H7 (cell line): ENCODE data around the gene AGAP1. TPM values are rescaled to one million over a fixed set of nuclear protein-coding genes. Genes with fewer than 3 reads are reported as not detected.
A peak's percentile ranks its signal among the peaks of the same experiment; 100 is the strongest.

Source experiments
- DNase-seq: peaks from one replicate; pipeline ENCODE4 v3.0.0; 2012
- H3K27me3 ChIP-seq: 2 replicates; pipeline ENCODE4 v1.6.0; 2011; ENCODE audit warnings: mild to moderate bottlenecking, low read length; ENCODE audit not compliant: control insufficient read depth, insufficient read depth
- H3K36me3 ChIP-seq: replicated peaks from 2 replicates; pipeline ENCODE4 v1.5.1; 2011; ENCODE audit warnings: low read length; ENCODE audit not compliant: control insufficient read depth, insufficient read depth
- H3K4me3 ChIP-seq: 2 replicates; pipeline ENCODE4 v1.5.1; 2011; ENCODE audit warnings: low read depth, mild to moderate bottlenecking, control low read depth, low read length, moderate library complexity; ENCODE audit not compliant: insufficient read depth
- total RNA-seq: library from RNA; depleted of rRNA; stranded (reverse); fragments of >200 nt; shearing (Covaris generic); gene quantifications from 2 replicates; pipeline ENCODE4 v1.2.3, GENCODE V29; 2014

AGAP1 gene
- total RNA-seq, 1 experiment from 2014 or later = 12.6 TPM

GRCh38 chr2:235618039-235618438 lies 124.2 kb downstream of the AGAP1 start:
- H3K4me3 ChIP-seq = no peak overlapping the region
- H3K36me3 ChIP-seq = no peaks in the 10 kb centered on the region; the same call in 1 of the 2 replicates
- no peak for DNase-seq
- no peaks in the 10 kb centered on the region for H3K27me3 ChIP-seq

GRCh38 chr2:235619544-235619943 lies 125.7 kb downstream of the AGAP1 start:
- H3K27me3 ChIP-seq = no peaks in the 10 kb centered on the region
- H3K4me3 ChIP-seq = no peak overlapping the region
- no peaks in the 10 kb centered on the region; the same call in 1 of the 2 replicates for H3K36me3 ChIP-seq
- no peak for DNase-seq

GRCh38 chr2:235621736-235622135 lies 127.9 kb downstream of the AGAP1 start:
- Histone ChIP-seq H3K4me3 (no peak overlapping the region), H3K36me3 (no peaks in the 10 kb centered on the region; the same call in 1 of the 2 replicates), H3K27me3 (no peaks in the 10 kb centered on the region)
- no peak for DNase-seq

GRCh38 chr2:235623111-235623510 lies 129.3 kb downstream of the AGAP1 start:
- H3K36me3 ChIP-seq = no peaks in the 10 kb centered on the region; the same call in 1 of the 2 replicates
- H3K4me3 ChIP-seq = no peak overlapping the region
- no peaks in the 10 kb centered on the region for H3K27me3 ChIP-seq
- DNase-seq = no peak

- no peak for DNase-seq
- no peak overlapping the region for H3K4me3 ChIP-seq
- no peaks in the 10 kb centered on the region for H3K27me3 ChIP-seq
Measured at GRCh38 chr2:235623752-235624151, 129.9 kb downstream of the AGAP1 start.

GRCh38 chr2:235626658-235627057 lies 132.8 kb downstream of the AGAP1 start:
- Histone ChIP-seq H3K36me3 (no peaks in the 10 kb centered on the region), H3K4me3 (no peak overlapping the region), H3K27me3 (no peaks in the 10 kb centered on the region)
- no peak for DNase-seq

More at GRCh38 chr2:235623752-235624151, 129.9 kb downstream of the AGAP1 start:
- no peaks in the 10 kb centered on the region; the same call in 1 of the 2 replicates for H3K36me3 ChIP-seq

- no peak overlapping the region for H3K4me3 ChIP-seq
- H3K36me3 ChIP-seq = no peaks in the 10 kb centered on the region
- no peaks in the 10 kb centered on the region for H3K27me3 ChIP-seq
- no peak for DNase-seq
Measured at GRCh38 chr2:235627682-235628081, 133.8 kb downstream of the AGAP1 start.

- no peaks in the 10 kb centered on the region for H3K27me3 ChIP-seq
- H3K4me3 ChIP-seq = no peak overlapping the region
- DNase-seq = no peak
- no peaks in the 10 kb centered on the region for H3K36me3 ChIP-seq
Measured at GRCh38 chr2:235630718-235631296, 137.0 kb downstream of the AGAP1 start.

- no peak for DNase-seq
- Histone ChIP-seq H3K36me3 (no peaks in the 10 kb centered on the region), H3K4me3 (no peak overlapping the region), H3K27me3 (no peaks in the 10 kb centered on the region)
Measured at GRCh38 chr2:235634435-235635158, 140.8 kb downstream of the AGAP1 start.

GRCh38 chr2:235636546-235636945 lies 142.7 kb downstream of the AGAP1 start:
- Histone ChIP-seq H3K36me3 (no peaks in the 10 kb centered on the region), H3K4me3 (no peak overlapping the region)
- DNase-seq = no peak

GRCh38 chr2:235637896-235638295 lies 144.1 kb downstream of the AGAP1 start:
- no peaks in the 10 kb centered on the region for H3K27me3 ChIP-seq
- DNase-seq = no peak
- H3K36me3 ChIP-seq = no peaks in the 10 kb centered on the region

More at GRCh38 chr2:235636546-235636945, 142.7 kb downstream of the AGAP1 start:
- no peaks in the 10 kb centered on the region for H3K27me3 ChIP-seq

GRCh38 chr2:235638541-235639427 lies 144.9 kb downstream of the AGAP1 start:
- no peak overlapping the region for H3K4me3 ChIP-seq
- H3K36me3 ChIP-seq = no peaks in the 10 kb centered on the region
- peak; percentile 59 for DNase-seq
- H3K27me3 ChIP-seq = no peaks in the 10 kb centered on the region

More at GRCh38 chr2:235637896-235638295, 144.1 kb downstream of the AGAP1 start:
- no peak overlapping the region for H3K4me3 ChIP-seq

- no peak for DNase-seq
- no peak overlapping the region for H3K4me3 ChIP-seq
- no peaks in the 10 kb centered on the region for H3K27me3 ChIP-seq
- H3K36me3 ChIP-seq = no peaks in the 10 kb centered on the region
Measured at GRCh38 chr2:235639428-235639773, 145.6 kb downstream of the AGAP1 start.

GRCh38 chr2:235639885-235640284 lies 146.0 kb downstream of the AGAP1 start:
- H3K36me3 ChIP-seq = no peaks in the 10 kb centered on the region
- DNase-seq = no peak
- no peaks in the 10 kb centered on the region for H3K27me3 ChIP-seq
- H3K4me3 ChIP-seq = no peak overlapping the region
